Measurements from ENCODE around the gene MTIF3. TPM values are rescaled to one million over a fixed set of nuclear protein-coding genes. Genes with fewer than 3 reads are reported as not detected.

MTIF3 gene
- total and polyA plus RNA-seq, 9 donors = 33.7 to 81.2 (median 39.3) TPM

DNA sequence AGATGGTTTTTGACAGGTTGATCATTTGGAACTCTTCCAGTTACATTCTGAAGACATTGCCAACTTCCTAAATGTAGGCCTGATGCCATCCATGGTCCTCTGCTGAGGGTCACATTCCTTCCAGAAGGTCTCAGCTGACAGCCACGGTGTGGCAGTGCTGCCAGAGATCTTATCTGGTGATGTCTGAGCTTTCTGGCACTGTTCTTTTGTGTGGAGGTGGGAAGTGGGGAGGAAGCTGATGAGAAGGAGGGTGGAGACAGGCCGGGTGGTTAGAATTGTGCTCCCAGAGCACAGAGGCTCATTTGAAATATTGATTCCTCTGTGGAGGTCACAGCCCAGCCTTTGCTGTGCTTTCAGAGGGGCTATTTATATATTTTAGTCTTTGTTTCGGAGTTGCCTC is 16.1 kb upstream of the MTIF3 start:
- no peaks in the 10 kb centered on the region for H3K27me3 ChIP-seq
- no peak for DNase-seq
- no peak overlapping the region for H3K27ac ChIP-seq
- H3K4me1 ChIP-seq (ENCODE audit: insufficient read depth) = no peaks in the 10 kb centered on the region
- WGBS, 3 donors = 12 to 31% (median 21%) methylated on average over 3 of the region's 3 CpGs
- intact Hi-C loops (cut with DNase I) = no loop called here
- no peaks in the 10 kb centered on the region for H3K9me3 ChIP-seq
- no peak for TF ChIP-seq POLR2A (IDR thresholded peaks at IDR 0.05)
- no peak for TF ChIP-seq EP300 (IDR thresholded peaks at IDR 0.05)
- TF ChIP-seq CTCF (IDR thresholded peaks at IDR 0.05) = no peak
- no peaks in the 10 kb centered on the region for H3K36me3 ChIP-seq
- H3K4me3 ChIP-seq = no peak overlapping the region

GRCh38 chr13:27465611-27466010 is 15.2 kb upstream of the MTIF3 start:
- WGBS, 3 donors = 44 to 70% (median 60%) methylated on average over 5 of the region's 5 CpGs
- TF ChIP-seq CTCF (IDR thresholded peaks at IDR 0.05) (no peak), EP300 (IDR thresholded peaks at IDR 0.05) (no peak), POLR2A (IDR thresholded peaks at IDR 0.05) (no peak)
- DNase-seq = no peak
- no peaks in the 10 kb centered on the region for H3K4me1 ChIP-seq (ENCODE audit: insufficient read depth)
- no peaks in the 10 kb centered on the region for H3K27me3 ChIP-seq
- no peak overlapping the region for H3K27ac ChIP-seq
- no peak overlapping the region for H3K4me3 ChIP-seq
- no peaks in the 10 kb centered on the region for H3K9me3 ChIP-seq
- intact Hi-C loops (cut with DNase I) = no loop called here
- H3K36me3 ChIP-seq = no peaks in the 10 kb centered on the region

- intact Hi-C loops (cut with DNase I) = no loop called here
- no peak overlapping the region for H3K27ac ChIP-seq
- H3K36me3 ChIP-seq = no peaks in the 10 kb centered on the region
Measured at GRCh38 chr13:27463500-27463899, 13.1 kb upstream of the MTIF3 start.

GRCh38 chr13:27461940-27462584 is 11.7 kb upstream of the MTIF3 start:
- Histone ChIP-seq H3K9me3 (no peaks in the 10 kb centered on the region), H3K36me3 (no peaks in the 10 kb centered on the region), H3K27ac (no peak overlapping the region), H3K27me3 (no peaks in the 10 kb centered on the region), H3K4me1 (ENCODE audit: insufficient read depth) (no peaks in the 10 kb centered on the region), H3K4me3 (no peak overlapping the region)
- no peak for DNase-seq
- intact Hi-C loops (cut with DNase I) = no loop called here
- 55 to 68% (median 64%) methylated on average over 12 of the region's 12 CpGs for WGBS, 3 donors
- TF ChIP-seq POLR2A (IDR thresholded peaks at IDR 0.05) (no peak), EP300 (IDR thresholded peaks at IDR 0.05) (no peak), CTCF (IDR thresholded peaks at IDR 0.05) (no peak)

More at GRCh38 chr13:27463500-27463899, 13.1 kb upstream of the MTIF3 start:
- Histone ChIP-seq H3K4me3 (no peak overlapping the region), H3K27me3 (no peaks in the 10 kb centered on the region), H3K9me3 (no peaks in the 10 kb centered on the region), H3K4me1 (ENCODE audit: insufficient read depth) (no peaks in the 10 kb centered on the region)
- 71 to 83% (median 79%) methylated on average over 6 of the region's 6 CpGs for whole genome bisulfite sequencing, 3 donors
- TF ChIP-seq POLR2A (IDR thresholded peaks at IDR 0.05) (no peak), CTCF (IDR thresholded peaks at IDR 0.05) (no peak), EP300 (IDR thresholded peaks at IDR 0.05) (no peak)
- no peak for DNase-seq

Measured in ovary (tissue), 9 donors.